DMS 273 (cell line): ENCODE results near the gene RUNDC3A.
"Not testable (repeated sequence)": the region's sequence is repeated elsewhere in the genome, so short reads cannot be mapped to it uniquely, and the experiment has no call there.

Experiments
- DNase-seq: peaks from one replicate; lab custom pipeline; 2025; ENCODE audit not compliant: unreplicated experiment; lab: John Stamatoyannopoulos, UW

Gene RUNDC3A

DNA sequence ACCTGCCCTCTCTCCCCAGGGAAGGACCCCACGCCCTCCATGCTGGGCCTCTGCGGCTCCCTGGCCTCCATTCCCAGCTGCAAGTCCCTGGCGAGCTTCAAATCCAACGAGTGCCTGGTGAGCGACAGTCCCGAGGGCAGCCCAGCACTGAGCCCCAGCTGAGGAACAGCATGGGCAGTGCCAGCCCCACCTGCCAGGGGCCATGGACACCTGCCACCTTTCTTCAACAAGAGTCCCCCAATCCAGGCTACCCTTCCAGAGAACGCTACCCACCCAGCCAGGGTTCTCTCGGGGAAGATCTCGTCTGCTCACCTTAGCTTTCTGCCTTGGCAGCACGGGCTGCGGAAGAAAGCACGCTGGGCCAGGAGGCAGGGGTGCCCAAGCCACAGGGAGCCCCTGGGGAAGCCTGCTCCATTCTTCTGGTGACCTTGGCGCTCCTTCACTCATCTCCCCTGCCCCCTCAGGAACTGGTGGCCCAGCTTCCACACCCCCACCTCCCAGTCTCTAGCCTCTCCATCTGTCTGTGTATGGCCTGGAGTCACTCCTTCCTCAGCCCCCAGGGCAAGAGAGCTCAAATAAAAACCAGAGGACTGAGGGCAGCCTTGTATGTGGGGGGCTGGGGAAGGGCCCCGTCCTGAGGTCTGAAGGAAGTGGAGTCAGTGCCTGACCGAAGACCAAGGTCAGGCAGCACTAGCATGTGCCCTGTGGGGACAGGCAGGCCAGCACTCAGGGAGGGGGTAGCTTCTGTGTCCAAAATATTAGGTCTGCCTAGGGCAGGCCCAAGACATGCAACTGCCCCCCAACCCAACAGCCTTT is 9.9 kb downstream of the RUNDC3A start:
- DNase-seq: peak; percentile 52

- DNase-seq: no peak
These were observed 11.7 kb downstream of the RUNDC3A start for GRCh38 chr17:44320066-44320465.

- no peak for DNase-seq
These were observed 13.1 kb downstream of the RUNDC3A start for GRCh38 chr17:44321246-44322120.

DNA sequence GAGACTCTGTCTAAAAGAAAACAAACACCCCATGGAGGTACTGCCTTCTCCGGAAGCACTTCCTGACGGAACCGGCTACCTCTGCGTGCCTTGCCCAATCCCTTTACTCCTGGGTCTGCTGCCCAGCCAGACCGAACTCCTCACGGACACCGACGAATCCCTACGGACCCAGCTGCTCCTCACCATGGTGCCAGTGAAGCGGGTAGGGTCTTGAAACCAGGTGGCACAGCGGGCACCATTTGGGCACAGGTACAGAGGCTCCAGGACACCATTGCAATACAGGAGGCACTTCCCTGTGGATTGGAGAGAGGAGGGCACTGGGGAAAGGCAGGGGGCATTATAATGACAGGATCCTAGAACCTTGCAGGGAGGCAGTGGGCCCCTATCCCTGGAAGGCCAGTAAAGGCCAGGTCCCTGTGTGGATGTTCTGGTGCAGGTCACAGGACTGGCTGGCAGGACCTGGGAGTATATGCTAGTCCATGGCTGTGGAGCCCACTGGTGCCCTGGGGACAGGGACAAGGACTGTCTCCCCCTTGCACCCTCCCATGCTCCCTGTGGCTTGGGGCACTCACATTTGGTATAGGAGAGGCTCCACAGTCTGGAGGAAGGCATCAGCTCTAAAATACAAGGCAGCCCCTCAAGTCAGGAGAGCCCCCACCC is 14.0 kb downstream of the RUNDC3A start:
- DNase-seq: no peak

DNA sequence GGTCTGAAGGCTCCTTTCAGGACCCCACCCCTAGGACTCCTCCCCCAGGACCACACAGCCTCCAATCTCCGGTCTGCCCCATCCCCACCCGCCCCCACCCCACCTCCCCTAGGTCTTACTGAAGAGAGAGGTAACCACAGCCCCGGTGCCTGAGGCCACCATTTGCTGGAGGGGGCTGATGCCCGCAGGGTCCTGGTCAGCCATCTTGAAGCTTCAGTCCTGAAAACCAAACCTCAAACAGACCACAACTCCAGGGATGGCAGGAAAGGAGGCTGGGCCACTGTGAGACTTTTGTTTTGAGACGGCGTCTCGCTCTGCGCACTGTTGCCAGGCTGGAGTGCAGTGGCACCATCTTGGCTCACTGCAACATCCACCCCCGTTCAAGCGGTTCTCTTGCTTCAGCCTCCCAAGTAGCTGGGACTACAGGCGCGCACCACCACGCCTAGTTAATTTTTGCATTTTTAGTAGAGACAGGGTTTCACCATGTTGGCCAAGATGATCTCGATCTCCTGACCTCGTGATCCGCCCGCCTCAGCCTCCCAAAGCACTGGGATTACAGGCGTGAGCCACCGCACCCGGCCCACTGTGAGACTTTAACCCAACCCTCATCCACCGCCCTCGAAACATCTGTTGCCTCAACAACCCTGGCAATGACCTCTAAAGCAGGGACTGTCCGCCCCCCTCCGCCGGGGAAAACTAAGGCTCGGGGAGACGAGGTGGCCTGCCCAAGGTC is 15.1 kb downstream of the RUNDC3A start:
- DNase-seq: peak; percentile 61

- peak; percentile 61 for DNase-seq
These were observed 15.7 kb downstream of the RUNDC3A start for GRCh38 chr17:44324092-44324570.

- peak; percentile 98 for DNase-seq
These were observed 16.3 kb downstream of the RUNDC3A start, which contains the start of gene SLC25A39 for GRCh38 chr17:44324571-44325275. TSS of gene SLC25A39 (minus strand) at chr17:44324823. CDS start at chr17:44323562, 1,261 bp downstream.

GRCh38 chr17:44326861-44327444 is 18.6 kb downstream of the RUNDC3A start:
- peak; percentile 98 for DNase-seq

DNA sequence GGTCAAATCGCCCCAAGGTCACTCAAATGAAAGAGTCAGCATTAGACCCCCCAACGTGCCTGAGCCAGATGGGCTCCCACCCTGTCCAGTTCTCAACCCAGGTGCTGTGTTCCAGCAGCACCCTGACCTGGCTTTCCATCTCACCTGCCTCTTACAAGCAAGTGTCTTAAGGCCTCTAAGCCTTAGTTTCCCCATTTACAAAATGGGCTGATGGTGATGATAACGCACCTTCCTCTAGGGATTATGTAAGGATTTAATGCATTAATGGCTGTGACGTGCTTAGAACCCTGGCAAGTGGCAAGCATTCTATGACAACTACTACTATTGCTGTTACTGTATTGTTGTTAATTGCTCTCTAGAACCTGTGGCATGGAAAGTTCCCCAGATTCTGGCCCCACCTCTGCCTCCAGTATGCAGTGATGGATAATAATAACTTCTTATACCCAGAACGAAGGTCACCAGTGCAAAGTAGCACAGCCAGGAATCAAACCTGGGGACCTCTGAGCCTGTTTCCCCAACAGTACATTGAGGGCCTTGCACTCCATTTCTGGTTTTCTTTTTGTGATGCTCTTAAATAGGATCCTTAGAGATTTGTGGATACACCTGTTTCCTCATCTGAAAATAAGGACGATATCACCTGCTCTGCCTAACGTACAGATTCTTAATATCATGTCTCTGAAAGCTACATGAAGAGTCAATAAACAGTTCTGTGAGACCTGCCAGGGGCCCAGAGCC is 19.5 kb downstream of the RUNDC3A start:
- no peak for DNase-seq

DNA sequence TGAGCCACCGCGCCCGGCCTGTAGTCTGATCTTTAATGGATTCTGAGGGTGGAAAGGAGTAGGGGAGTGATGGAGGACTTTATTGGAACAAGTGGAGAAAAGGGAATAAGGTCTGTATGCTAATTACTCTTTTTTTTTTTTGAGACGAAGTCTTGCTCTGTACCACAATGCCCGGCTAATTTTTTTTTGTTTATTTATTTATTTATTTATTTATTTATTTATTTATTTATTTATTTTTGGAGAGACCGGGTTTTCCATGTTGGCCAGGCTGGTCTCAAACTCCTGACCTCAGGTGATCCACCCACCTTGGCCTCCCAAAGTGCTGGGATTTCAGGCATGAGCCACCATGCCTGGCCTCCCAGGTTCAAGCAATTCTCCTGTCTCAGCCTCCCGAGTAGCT is 21.1 kb downstream of the RUNDC3A start:
- not testable (repeated sequence) for DNase-seq

DNA sequence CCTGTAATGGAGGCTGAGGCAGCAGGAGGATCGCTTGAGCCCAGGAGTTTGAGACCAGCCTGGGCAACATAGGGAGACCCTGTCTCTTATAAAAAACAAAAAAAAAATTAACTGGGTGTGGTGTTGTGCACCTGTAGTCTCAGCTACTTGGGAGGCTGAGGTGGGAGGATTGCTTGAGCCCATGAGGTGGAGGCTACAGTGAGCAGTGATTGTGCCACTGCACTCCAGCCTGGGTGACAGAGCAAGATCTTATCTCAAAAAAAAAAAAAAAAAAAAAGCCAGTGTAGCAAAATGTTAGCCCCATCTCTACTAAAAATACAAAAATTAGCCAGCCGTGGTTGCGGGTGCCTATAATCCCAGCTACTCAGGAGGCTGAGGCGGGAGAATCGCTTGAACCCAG is 21.9 kb downstream of the RUNDC3A start:
- not testable (repeated sequence) for DNase-seq

GRCh38 chr17:44331249-44331760 is 22.9 kb downstream of the RUNDC3A start:
- peak; percentile 91 for DNase-seq

DNA sequence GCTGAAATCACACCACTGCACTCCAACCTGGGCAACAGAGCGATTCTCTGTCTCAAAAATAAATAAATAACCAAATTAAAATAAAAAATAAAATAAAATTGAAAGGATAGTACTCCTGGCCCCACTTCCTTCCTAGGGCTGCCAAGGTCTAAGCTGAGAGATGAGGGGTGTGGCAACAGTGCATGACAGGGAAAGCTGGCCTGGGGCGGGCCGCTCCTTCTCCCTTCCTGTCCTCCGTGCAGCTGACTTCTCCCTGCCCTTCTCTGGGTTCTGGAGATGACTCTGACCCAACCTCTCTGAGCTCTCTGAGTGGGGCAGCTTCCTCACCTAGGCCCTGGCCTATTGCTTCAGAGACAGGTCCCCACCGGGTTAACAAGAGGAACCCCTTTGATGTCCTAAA is 25.0 kb downstream of the RUNDC3A start:
- DNase-seq: no peak

DNA sequence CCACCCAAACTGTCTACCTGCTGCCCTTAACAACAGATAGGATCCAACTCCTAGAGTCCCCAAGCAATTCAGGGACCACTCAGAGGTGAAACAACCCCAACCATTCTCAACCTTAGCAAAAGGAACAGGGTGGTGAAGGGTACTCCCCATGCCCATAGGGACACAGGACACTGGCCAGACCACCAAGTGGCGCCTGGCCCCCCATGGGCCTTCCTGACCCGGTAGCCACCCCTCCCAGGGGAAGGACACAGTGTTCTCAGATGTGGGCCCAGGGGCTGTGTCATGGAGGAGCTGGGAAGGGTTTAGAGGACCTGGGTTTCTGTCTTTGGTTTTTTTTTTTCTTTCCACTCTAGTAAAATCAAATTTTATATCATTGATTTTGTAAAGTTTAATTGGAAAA is 25.9 kb downstream of the RUNDC3A start:
- no peak for DNase-seq

DNA sequence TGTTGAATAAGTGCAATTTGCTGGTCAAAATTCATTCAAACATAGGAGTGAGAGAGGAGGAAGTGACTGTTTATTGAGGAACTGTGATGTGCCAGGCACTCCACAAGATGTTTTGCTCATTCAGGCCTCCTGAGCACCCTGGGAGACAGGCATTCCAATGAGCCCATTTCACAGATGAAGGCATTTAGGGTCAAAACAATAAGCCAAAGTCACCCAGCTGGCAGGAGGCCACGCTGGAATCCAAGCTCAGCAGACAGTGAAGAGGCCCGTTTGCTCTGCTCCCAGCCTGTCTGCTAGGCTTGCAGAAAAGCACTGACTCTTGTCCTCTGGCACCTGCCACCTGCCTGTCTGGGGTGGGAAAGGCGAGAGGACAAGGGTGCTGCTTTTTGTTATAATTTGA is 26.3 kb downstream of the RUNDC3A start:
- no peak for DNase-seq

GRCh38 chr17:44335564-44335963 is 27.2 kb downstream of the RUNDC3A start:
- no peak for DNase-seq

GRCh38 chr17:44335968-44336367 is 27.6 kb downstream of the RUNDC3A start:
- no peak for DNase-seq

DNA sequence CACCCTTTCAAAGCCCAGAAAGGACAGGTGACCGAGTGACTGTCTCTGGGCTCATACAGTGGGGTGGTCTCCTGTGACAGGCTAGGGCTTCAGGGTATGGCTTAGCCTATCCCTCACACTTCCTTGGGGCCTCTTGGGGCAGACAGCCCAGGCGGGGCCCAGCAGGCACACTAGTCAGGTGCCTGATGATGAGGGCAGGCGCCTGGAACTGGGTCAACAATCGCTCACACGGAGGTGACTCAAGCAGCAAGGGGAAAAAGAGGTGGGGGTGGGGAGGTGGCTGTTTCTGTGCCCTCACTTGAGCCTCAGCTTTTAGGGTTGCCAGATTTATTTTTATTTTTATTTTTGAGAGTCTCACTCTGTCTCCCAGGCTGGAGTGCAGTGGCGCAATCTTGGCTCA is 30.3 kb downstream of the RUNDC3A start:
- DNase-seq: no peak

- not testable (repeated sequence) for DNase-seq
These were observed 32.2 kb downstream of the RUNDC3A start for GRCh38 chr17:44340553-44340952.
